ENCODE results near the gene SPEG.

DNA sequence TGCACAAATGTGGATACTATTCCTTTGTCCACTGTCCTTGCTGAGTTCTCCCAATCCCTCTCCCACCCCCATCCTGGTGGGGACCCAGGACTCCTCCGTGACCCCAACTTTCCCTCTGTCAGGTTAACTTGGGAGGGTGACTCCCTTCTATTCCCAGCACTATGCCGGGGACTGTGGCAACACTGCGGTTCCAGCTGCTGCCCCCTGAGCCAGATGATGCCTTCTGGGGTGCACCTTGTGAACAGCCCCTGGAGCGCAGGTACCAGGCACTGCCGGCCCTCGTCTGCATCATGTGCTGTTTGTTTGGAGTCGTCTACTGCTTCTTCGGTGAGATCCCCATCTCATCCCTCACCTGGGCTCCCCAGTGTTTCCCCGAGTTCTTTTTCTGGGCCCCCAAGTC, 109.9 kb downstream of the SPEG start:
- TF ChIP-seq GATA2 (IDR thresholded peaks at IDR 0.05; ENCODE audit: low read depth, low read length) (no peak), GATA3 (IDR thresholded peaks at IDR 0.05; ENCODE audit: low read depth, low read length) (no peak)
